ENCODE measurements around the gene INPP5F.

Gene INPP5F

GRCh38 chr10:119689016-119689580, 36.8 kb upstream of the INPP5F start:
- POLR2A ChIA-PET, result no interaction called here
- TF ChIP-seq CTCF (IDR thresholded peaks at IDR 0.05; ENCODE audit: insufficient read depth, low read length, missing control alignments), result no peak
- CTCF ChIA-PET, result interaction anchor here (1.1 to 5.1 kb wide), 5 partner anchors 9 to 171 kb away, joined by 3 to 63 read pairs (median 5); no protein-coding TSS in a partner anchor
- no peak overlapping the region for H3K4me3 ChIP-seq (ENCODE audit: low read depth, low read length)
- no peak for DNase-seq (ENCODE audit: low read depth, low spot score)

GRCh38 chr10:119691726-119692125, 34.1 kb upstream of the INPP5F start:
- CTCF ChIA-PET, result interaction anchor here (1.1 to 1.4 kb wide), 2 partner anchors 59 to 168 kb away, joined by 3 read pairs; no protein-coding TSS in a partner anchor
- POLR2A ChIA-PET, result no interaction called here

GRCh38 chr10:119693262-119693957, 32.4 kb upstream of the INPP5F start:
- ChIA-PET CTCF (interaction anchor here (0.8 to 1.3 kb wide), 2 partner anchors 49 to 166 kb away, joined by 3 read pairs; no protein-coding TSS in a partner anchor), POLR2A (interaction anchor here (1.0 kb wide), 1 partner anchor 68 kb away, joined by 3 read pairs; no protein-coding TSS in a partner anchor)
- TF ChIP-seq CTCF (IDR thresholded peaks at IDR 0.05; ENCODE audit: insufficient read depth, low read length, missing control alignments), result no peak
- DNase-seq (ENCODE audit: low read depth, low spot score), result no peak
- no peak overlapping the region for H3K4me3 ChIP-seq (ENCODE audit: low read depth, low read length)

More at GRCh38 chr10:119691726-119692125, 34.1 kb upstream of the INPP5F start:
- TF ChIP-seq CTCF (IDR thresholded peaks at IDR 0.05; ENCODE audit: insufficient read depth, low read length, missing control alignments), result no peak
- no peak for DNase-seq (ENCODE audit: low read depth, low spot score)
- no peak overlapping the region for H3K4me3 ChIP-seq (ENCODE audit: low read depth, low read length)

- no peak for DNase-seq (ENCODE audit: low read depth, low spot score)
- CTCF ChIA-PET, result interaction anchor here (0.8 to 6.0 kb wide), 3 partner anchors 9 to 165 kb away, joined by 3 to 53 read pairs (median 9); no protein-coding TSS in a partner anchor
- TF ChIP-seq CTCF (IDR thresholded peaks at IDR 0.05; ENCODE audit: insufficient read depth, low read length, missing control alignments), result no peak
- POLR2A ChIA-PET, result no interaction called here
- H3K4me3 ChIP-seq (ENCODE audit: low read depth, low read length), result no peak overlapping the region
Observed at GRCh38 chr10:119694608-119695007, 31.2 kb upstream of the INPP5F start.

GRCh38 chr10:119700321-119700954, 25.4 kb upstream of the INPP5F start:
- no peak for DNase-seq (ENCODE audit: low read depth, low spot score)
- POLR2A ChIA-PET, result no interaction called here
- CTCF ChIA-PET, result interaction anchor here (0.7 to 7.0 kb wide), 3 partner anchors 13 to 50 kb away, joined by 3 to 63 read pairs (median 6); no protein-coding TSS in a partner anchor

More at GRCh38 chr10:119700321-119700954, 25.4 kb upstream of the INPP5F start:
- no peak overlapping the region for H3K4me3 ChIP-seq (ENCODE audit: low read depth, low read length)
- TF ChIP-seq CTCF (IDR thresholded peaks at IDR 0.05; ENCODE audit: insufficient read depth, low read length, missing control alignments), result no peak
